IPS-15b (cell line): ENCODE data around the gene SATB2.
A peak's percentile ranks its signal among the peaks of the same experiment; 100 is the strongest.

ENCODE experiments used
- H3K27me3 ChIP-seq: one replicate; pipeline ENCODE4 v1.6.1; 2013; ENCODE audit warnings: low read length; ENCODE audit not compliant: control insufficient read depth, insufficient read depth
- H3K36me3 ChIP-seq: one replicate; pipeline ENCODE4 v1.6.1; 2013; ENCODE audit warnings: low read length; ENCODE audit not compliant: control insufficient read depth, insufficient read depth
- H3K4me1 ChIP-seq: one replicate; pipeline ENCODE4 v1.6.1; 2013; ENCODE audit warnings: mild to moderate bottlenecking, low read length; ENCODE audit not compliant: control insufficient read depth, insufficient read depth
- H3K4me3 ChIP-seq: one replicate; pipeline ENCODE4 v1.5.1; 2013; ENCODE audit warnings: low read depth, low read length
- H3K9ac ChIP-seq: one replicate; pipeline ENCODE4 v1.6.1; 2013; ENCODE audit warnings: low read depth, mild to moderate bottlenecking, low read length
- H3K9me3 ChIP-seq: one replicate; pipeline ENCODE4 v1.6.1; 2013; ENCODE audit warnings: mild to moderate bottlenecking, low read length; ENCODE audit not compliant: control insufficient read depth, insufficient read depth

Gene SATB2

DNA sequence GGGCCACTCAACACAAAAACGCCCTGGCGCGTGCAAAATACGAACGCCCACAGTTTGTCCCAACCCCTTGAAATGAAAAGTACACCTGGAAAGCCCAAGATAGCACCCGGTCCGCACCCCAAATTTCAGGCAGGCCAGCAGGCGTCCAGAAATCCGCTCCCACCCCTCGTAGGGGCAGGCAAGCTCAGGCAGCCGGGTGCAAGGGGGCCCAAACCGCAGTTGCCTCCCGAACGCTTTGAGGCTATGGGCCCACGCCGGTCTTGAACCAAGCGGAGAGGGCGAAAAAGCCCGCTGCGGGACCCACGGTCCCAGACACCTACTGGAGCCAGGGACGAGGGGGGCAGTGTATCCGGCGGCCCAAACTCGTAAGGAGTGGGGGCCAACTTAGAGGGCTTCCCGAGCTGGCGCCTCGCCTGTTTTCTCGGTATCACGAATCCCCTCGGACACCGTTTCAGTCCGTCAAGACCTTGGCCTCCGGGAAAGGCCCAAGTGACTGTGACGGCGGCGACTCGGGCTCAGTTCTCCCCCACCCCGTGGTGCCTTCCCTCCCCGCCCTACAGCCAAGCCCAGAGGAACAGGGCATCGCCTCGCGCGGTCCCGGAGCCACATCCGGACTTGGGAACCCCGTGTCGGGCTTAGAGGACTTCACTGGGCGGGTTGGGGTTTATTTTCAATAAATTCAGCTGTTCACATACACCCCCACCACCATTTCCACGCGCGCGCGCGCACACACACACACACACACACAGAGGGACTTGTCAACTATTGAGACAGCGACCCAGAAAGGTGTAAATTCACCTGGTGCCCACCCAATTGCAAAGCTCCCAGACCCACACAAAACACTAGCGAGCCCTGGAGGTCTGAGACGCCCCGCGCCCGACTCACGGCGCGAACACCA is 6.2 kb upstream of the SATB2 start:
- peaks cover 5% of the 10 kb centered on the region for H3K4me1 ChIP-seq
- peak overlapping the region; percentile 66 for H3K4me3 ChIP-seq
- H3K9me3 ChIP-seq = no peaks in the 10 kb centered on the region
- no peaks in the 10 kb centered on the region for H3K36me3 ChIP-seq
- peaks cover 82% of the 10 kb centered on the region for H3K27me3 ChIP-seq
- H3K9ac ChIP-seq = no peak overlapping the region

- Histone ChIP-seq H3K36me3 (no peaks in the 10 kb centered on the region), H3K4me3 (peak overlapping the region; percentile 66), H3K9me3 (no peaks in the 10 kb centered on the region), H3K9ac (no peak overlapping the region), H3K27me3 (peaks cover 74% of the 10 kb centered on the region), H3K4me1 (peaks cover 5% of the 10 kb centered on the region)
Observed at GRCh38 chr2:199462956-199463692, 5.4 kb upstream of the SATB2 start.

DNA sequence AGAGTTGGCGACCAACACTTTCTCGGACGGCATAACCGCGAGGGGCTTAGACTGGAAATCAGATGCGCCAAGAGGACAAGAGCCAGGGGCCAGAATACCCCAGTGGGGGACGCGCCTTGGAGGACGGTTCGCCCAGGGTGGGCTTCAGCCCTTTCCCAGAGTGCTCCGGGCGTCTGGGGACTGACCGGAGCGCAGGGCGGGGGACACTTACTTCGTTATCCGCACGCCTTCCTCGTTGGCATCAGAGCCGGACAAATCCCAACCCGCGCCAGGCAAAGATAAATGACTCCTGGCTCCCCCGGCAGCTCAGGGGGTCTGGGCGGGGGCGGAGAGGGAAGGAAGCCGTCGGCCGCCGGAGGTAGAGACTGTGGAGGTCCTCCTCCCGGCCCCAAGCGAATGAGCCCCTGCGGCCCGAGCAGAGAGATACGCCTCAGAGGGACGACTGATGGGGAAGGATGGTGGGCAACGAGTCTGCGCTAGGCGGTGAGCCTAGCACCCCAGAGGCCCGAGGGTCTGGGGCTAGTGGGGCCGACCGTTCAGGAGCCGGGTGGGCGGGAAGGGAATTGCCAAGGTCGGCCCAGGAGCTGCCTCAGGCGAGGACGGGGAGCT is 4.7 kb upstream of the SATB2 start:
- H3K4me3 ChIP-seq = peak overlapping the region; percentile 66
- peaks cover 67% of the 10 kb centered on the region for H3K27me3 ChIP-seq
- peaks cover 5% of the 10 kb centered on the region for H3K4me1 ChIP-seq
- H3K9ac ChIP-seq = no peak overlapping the region
- no peaks in the 10 kb centered on the region for H3K36me3 ChIP-seq
- H3K9me3 ChIP-seq = no peaks in the 10 kb centered on the region

GRCh38 chr2:199461711-199462346 is 4.1 kb upstream of the SATB2 start:
- Histone ChIP-seq H3K9me3 (no peaks in the 10 kb centered on the region), H3K27me3 (peaks cover 61% of the 10 kb centered on the region), H3K4me1 (peaks cover 4% of the 10 kb centered on the region), H3K4me3 (peak overlapping the region; percentile 66), H3K9ac (no peak overlapping the region), H3K36me3 (no peaks in the 10 kb centered on the region)

DNA sequence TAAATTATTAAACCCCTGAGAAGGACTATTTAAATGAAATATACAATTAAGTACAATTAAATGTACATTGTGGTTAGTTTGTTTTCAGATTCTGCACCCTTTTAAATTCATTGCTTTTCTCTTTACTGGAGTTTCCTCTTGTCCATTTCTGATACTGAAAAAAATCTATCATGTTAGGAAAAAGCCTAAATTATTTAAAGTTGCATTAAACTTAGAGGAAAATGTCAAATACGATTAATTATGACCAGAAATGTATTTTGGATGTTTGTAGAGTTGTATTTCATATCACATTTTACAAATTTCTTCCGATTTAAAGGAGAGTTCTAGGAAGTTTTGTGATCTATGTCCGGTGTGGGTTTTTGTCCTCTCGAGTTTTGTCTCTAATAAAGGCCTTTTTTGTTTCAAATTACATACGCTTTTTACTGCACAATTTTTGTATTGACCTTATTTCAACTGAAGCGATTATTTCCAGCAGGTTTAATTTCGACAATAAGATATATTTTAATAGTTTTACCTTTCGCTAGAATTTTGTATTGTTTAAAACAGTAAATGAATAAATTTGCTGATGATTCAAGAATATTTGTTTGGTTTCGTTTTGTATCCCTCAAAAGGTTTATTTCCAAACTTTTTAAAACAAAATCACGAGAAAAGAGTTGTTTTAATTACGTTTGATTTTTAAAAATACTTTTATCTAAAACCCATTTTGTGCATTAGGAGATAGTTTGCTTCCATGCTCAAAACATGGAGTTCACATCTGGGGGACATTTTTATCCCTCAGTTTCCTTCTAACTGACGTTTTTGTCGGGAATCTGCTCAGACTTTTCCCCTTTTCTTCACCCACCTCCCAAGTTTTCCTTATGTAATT is 3.3 kb upstream of the SATB2 start:
- Histone ChIP-seq H3K36me3 (no peaks in the 10 kb centered on the region), H3K9me3 (no peaks in the 10 kb centered on the region), H3K4me3 (peak overlapping the region; percentile 72), H3K27me3 (peaks cover 60% of the 10 kb centered on the region), H3K4me1 (no peaks in the 10 kb centered on the region), H3K9ac (no peak overlapping the region)

DNA sequence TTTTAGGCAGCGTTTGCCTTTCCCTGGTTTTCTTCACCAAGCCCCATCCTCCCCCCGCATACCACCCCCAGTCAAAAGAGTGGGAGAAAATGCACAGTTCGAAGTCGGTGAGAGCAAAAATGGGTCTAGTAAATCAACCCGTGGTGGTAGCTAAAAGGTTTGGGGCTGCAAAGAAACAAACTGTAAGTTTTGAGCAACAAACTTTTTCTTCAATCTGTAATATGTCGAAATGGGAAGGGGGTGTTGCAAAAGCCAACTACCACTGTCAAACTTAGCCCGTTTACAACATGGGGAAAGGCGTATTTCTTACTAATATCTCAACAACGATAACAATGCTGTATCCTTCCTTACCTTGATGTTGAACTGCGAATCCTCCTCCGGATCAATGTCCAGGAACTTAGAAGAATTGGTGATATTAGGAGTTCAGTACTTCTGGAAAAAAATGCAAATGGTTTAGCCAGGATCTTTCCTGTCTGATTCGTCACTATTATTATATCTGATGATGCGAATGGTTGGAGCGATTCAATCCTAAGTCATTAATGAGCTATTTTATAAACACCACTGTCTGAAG is 2.4 kb upstream of the SATB2 start:
- peak overlapping the region; percentile 66 for H3K9ac ChIP-seq
- no peaks in the 10 kb centered on the region for H3K36me3 ChIP-seq
- H3K27me3 ChIP-seq = peaks cover 52% of the 10 kb centered on the region
- H3K4me3 ChIP-seq = peak overlapping the region; percentile 72
- H3K4me1 ChIP-seq = no peaks in the 10 kb centered on the region
- H3K9me3 ChIP-seq = no peaks in the 10 kb centered on the region

- no peaks in the 10 kb centered on the region for H3K4me1 ChIP-seq
- H3K27me3 ChIP-seq = peaks cover 49% of the 10 kb centered on the region
- H3K9me3 ChIP-seq = no peaks in the 10 kb centered on the region
Observed at GRCh38 chr2:199459286-199460100, 1.8 kb upstream of the SATB2 start.

DNA sequence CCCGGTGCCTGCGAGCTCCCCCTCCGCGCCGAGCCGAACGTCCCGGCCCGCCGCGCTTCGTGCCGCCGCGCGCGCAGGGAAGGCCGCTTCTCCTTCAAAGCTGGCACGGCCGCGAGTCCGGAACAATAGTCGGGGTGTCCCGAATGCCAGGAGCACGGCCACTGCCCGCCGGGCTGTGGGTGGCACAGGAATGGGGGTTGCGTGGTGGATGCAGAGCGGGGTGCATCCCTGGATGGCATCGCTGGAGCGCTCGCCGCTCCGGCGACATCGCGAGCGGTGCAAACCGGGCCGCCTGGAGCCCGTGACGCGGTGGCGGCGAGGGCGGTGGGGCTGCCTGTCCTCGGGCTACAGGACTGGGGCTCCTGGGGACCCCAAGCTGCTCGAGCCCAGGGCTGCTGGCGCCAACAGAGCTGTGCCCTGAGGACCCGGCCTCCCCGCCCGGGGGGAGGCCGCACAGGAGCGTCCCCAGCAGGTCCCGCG is 1.1 kb upstream of the SATB2 start:
- H3K9ac ChIP-seq = peak overlapping the region; percentile 66
- H3K4me1 ChIP-seq = no peaks in the 10 kb centered on the region
- H3K9me3 ChIP-seq = no peaks in the 10 kb centered on the region
- H3K4me3 ChIP-seq = peak overlapping the region; percentile 72
- peaks cover 46% of the 10 kb centered on the region for H3K27me3 ChIP-seq
- no peaks in the 10 kb centered on the region for H3K36me3 ChIP-seq

More at GRCh38 chr2:199459286-199460100, 1.8 kb upstream of the SATB2 start:
- Histone ChIP-seq H3K36me3 (no peaks in the 10 kb centered on the region), H3K9ac (peak overlapping the region; percentile 66), H3K4me3 (peak overlapping the region; percentile 72)

DNA sequence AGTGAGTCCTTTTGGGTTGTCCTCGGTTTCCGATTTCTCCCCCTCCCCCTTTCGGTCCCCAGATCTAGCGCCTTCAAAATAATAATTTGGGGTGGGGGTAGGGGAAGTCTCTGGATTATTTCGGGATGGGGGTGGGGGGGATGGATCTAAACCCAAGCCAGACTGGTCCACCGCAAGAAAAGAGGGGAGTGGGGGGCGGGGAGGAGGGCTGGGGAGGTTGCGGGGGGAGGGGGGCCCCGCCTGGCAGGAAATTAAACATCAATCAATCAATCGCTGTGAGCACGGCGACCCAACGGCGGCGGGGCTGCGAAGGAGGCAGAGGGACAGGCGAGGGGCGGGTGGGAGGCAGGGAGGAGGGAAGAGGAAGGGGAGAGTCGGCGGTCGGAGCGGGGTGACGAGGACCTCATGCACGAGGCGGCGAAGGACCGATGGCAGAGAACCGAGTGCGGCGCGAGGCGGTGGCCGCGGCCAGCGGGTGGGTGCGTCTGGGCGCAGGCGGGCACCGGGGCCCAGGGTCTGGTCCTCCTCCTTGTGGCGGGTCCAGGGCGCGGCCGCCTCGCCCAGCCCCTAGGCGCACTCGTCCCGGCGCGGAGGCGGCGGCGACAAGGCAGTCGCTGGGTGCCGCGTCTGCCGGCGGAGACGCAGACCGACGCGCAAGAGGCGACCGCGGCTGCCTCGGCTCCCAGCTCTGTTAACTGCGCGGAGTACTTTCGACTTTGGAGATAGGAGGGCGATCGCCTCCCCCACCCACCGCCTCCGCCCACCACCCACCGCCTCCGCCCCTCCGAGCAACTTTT is 468 bp upstream of the SATB2 start:
- Histone ChIP-seq H3K27me3 (peaks cover 40% of the 10 kb centered on the region), H3K36me3 (no peaks in the 10 kb centered on the region), H3K9ac (no peak overlapping the region), H3K4me1 (no peaks in the 10 kb centered on the region), H3K9me3 (no peaks in the 10 kb centered on the region), H3K4me3 (peak overlapping the region; percentile 83)
